GM12865 (cell line): ENCODE measurements around the gene SP140L.
"Not testable (repeated sequence)": the region's sequence is repeated elsewhere in the genome, so short reads cannot be mapped to it uniquely, and the experiment has no call there.

Experiments
- DNase-seq: peaks from one replicate; pipeline ENCODE4 v3.0.0; 2010; ENCODE audit warnings: low read depth
- H3K4me3 ChIP-seq: 2 replicates; pipeline ENCODE4 v1.5.1; 2011; ENCODE audit warnings: mild to moderate bottlenecking, low read depth, low read length, control low read depth
- TF ChIP-seq, protein P1 (sequence below): IDR thresholded peaks from 2 replicates; pipeline ENCODE4 v1.5.1; 2011; ENCODE audit warnings: low read length, control low read depth, low read depth, inconsistent platforms; ENCODE audit not compliant: insufficient read depth; ENCODE audit errors: missing control alignments

Gene SP140L

GRCh38 chr2:230335864-230336506 lies 9.0 kb downstream of the SP140L start:
- TF ChIP-seq, protein P1, sequence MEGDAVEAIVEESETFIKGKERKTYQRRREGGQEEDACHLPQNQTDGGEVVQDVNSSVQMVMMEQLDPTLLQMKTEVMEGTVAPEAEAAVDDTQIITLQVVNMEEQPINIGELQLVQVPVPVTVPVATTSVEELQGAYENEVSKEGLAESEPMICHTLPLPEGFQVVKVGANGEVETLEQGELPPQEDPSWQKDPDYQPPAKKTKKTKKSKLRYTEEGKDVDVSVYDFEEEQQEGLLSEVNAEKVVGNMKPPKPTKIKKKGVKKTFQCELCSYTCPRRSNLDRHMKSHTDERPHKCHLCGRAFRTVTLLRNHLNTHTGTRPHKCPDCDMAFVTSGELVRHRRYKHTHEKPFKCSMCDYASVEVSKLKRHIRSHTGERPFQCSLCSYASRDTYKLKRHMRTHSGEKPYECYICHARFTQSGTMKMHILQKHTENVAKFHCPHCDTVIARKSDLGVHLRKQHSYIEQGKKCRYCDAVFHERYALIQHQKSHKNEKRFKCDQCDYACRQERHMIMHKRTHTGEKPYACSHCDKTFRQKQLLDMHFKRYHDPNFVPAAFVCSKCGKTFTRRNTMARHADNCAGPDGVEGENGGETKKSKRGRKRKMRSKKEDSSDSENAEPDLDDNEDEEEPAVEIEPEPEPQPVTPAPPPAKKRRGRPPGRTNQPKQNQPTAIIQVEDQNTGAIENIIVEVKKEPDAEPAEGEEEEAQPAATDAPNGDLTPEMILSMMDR = no peak
- H3K4me3 ChIP-seq = no peak overlapping the region
- DNase-seq = no peak

DNA sequence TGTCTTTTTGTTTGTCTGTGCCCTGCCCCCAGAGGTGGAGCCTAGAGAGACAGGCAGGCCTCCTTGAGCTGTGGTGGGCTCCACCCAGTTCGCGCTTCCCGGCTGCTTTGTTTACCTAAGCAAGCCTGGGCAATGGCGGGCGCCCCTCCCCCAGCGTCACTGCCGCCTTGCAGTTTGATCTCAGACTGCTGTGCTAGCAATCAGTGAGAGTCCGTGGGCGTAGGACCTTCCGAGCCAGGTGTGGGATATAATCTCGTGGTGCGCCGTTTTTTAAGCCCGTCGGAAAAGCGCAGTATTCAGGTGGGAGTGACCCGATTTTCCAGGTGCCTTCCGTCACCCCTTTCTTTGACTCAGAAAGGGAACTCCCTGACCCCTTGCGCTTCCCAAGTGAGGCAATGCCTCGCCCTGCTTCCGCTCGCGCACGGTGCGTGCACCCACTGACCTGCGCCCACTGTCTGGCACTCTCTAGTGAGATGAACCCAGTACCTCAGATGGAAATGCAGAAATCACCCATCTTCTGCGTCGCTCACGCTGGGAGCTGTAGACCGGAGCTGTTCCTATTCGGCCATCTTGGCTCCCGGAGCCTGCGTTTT lies 15.0 kb downstream of the SP140L start:
- DNase-seq, H3K4me3 ChIP-seq: not testable (repeated sequence)

DNA sequence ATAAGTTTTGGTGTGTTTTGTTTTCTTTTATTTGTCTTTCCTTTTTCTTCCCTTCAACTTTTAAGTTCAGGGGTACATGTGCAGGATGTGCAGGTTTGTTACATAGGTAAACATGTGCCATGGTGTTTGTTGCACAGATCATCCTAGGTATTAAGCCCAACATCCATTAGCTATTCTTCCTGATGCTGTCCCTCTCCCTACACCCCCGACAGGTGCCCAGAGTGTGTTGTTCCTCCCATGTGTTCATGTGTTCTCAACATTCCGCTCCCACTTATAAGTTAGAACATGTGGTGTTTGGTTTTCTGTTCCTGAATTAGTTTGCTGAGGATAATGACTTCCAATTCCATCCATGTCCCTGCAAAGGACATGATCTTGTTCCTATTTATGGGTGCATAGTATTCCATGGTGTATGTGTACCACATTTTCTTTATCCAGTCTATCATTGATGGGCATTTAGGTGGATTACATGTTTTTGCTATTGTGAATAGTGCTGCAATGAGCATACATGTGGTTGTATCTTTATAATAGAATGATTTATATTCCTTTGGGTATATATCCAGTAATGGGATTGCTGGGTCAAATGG lies 16.1 kb downstream of the SP140L start:
- H3K4me3 ChIP-seq, DNase-seq: not testable (repeated sequence)

- H3K4me3 ChIP-seq = no peak overlapping the region
- DNase-seq = no peak
- TF ChIP-seq, protein P1 = no peak
These were observed 16.8 kb downstream of the SP140L start for GRCh38 chr2:230343747-230344146.

DNA sequence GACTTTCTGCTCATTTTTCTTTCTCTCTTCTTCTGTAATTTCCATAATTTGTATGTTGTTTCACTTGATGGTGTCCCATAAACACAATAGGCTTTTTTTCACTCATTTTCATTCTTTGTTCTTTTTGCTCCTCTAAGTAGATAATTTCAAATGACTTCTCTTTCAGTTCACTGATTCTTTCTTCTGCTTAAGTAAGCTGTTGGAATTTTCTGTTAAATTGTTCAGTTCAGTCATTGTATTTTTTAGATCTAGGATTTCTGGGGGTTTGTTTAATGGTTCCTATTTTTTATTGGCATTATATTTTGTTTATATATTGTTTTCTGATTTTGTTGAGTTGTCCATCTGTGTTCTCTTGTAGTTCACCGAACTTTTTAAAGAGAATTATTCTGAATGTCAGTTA lies 19.5 kb downstream of the SP140L start:
- no peak for DNase-seq
- no peak overlapping the region for H3K4me3 ChIP-seq
- TF ChIP-seq, protein P1 = no peak

DNA sequence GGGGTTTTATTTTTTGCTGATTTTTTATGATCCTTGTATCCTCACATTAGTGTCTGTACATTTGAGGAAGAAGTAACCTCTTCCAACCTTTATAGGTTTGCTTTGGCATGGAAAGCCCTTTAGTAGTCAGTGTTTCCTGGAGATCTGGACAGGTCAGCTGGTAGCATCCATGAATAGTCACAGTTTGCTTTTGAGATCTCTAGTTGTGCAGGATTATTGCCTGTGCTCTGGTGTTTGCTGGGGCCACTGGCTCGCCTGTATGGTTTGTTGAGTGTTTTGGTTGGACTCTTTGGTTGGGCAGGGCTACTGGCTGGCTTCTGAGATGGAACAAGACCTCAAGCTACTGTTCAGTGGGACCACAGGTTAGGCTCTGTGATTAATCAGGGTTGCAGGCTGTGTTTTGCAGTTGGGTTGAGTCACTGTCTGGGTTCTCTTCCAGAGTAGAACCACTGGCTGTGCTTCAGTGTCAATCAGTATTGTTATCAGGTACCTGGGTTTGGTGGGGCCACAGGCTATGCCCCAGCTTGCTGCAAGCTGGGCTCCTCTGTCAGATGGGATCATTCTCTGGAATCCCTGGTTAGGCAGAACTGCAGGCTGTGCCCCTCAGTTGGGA lies 20.0 kb downstream of the SP140L start:
- no peak overlapping the region for H3K4me3 ChIP-seq
- TF ChIP-seq, protein P1 = no peak
- no peak for DNase-seq

GRCh38 chr2:230347659-230348305 lies 20.8 kb downstream of the SP140L start:
- TF ChIP-seq, protein P1 = no peak
- H3K4me3 ChIP-seq = no peak overlapping the region
- peak; percentile 67 for DNase-seq
